ENCODE measurements around the gene NHERF1.
A peak's percentile ranks its signal among the peaks of the same experiment; 100 is the strongest.

The NHERF1 gene

DNA sequence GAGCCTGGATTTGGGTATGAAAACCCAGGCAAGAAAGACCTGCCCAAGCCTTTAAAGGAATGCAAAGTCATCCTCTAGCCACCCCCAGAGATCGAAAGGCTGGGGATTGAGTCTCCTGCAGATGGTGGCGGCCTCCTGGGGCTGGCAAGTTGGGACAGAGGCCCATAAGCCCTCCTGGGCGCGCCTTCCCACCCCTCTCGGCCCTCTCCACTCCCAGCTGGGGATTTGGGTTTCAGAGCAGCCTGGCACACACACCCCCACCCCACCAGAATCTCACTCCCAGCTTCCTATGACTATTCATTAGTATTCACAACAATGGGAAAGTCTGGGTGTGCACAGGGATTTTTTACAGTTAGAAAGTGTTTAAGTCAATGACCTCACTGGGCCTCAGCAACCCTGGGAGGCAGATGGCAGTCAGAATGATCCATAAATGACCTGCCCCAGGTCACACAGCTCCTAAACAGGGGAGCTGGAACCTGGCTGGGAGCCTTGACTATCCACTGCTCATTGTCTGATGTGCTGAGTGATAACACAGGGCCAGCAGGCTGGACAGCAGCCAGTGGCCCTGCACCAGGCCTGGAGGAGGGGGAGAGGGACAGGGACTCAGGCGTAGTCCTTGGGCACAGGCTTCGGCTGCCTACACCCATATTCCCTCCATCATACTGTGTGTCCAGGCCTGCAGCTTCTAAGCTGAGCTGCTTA, 12.1 kb downstream of the NHERF1 start:
- no peak for DNase-seq
- in situ Hi-C loops (cut with MboI; ENCODE audit: low pct_unique_long_range_greater_than_20kb, low sequenced_read_pairs), result no loop called here

DNA sequence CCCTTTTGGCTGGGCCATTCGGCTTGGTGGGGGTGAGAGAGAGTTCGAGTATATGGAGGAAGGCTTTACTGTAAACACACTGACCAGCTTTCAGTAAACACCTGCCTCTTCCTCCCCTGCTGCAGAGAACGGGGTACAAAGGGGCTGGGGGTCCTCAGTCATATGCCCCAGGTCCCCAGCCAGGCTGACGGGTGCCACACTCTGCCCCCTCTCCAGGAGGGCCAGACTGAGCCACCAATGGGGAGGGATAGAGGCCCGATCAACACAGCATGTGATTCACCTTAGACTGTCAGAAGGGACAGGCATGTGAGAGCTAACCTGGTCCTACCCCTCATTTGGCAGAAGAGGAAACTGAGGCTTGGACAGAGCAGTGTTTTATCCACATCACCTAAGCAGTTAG, 13.0 kb downstream of the NHERF1 start:
- in situ Hi-C loops (cut with MboI; ENCODE audit: low pct_unique_long_range_greater_than_20kb, low sequenced_read_pairs), result no loop called here
- DNase-seq, result no peak

DNA sequence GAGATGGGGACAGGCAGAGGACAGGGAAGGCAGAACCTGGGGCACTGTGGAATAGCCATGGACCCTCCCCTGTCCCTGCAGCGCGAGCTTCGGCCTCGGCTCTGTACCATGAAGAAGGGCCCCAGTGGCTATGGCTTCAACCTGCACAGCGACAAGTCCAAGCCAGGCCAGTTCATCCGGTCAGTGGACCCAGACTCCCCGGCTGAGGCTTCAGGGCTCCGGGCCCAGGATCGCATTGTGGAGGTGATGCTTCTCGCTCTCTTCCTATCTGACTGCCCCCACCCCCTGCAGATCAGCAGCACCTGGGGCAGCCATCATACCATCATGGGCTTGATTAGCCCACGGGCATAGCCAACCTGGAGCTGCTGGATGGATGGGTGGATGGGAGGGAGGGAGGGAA, 13.5 kb downstream of the NHERF1 start:
- in situ Hi-C loops (cut with MboI; ENCODE audit: low pct_unique_long_range_greater_than_20kb, low sequenced_read_pairs), result no loop called here
- no peak for DNase-seq

DNA sequence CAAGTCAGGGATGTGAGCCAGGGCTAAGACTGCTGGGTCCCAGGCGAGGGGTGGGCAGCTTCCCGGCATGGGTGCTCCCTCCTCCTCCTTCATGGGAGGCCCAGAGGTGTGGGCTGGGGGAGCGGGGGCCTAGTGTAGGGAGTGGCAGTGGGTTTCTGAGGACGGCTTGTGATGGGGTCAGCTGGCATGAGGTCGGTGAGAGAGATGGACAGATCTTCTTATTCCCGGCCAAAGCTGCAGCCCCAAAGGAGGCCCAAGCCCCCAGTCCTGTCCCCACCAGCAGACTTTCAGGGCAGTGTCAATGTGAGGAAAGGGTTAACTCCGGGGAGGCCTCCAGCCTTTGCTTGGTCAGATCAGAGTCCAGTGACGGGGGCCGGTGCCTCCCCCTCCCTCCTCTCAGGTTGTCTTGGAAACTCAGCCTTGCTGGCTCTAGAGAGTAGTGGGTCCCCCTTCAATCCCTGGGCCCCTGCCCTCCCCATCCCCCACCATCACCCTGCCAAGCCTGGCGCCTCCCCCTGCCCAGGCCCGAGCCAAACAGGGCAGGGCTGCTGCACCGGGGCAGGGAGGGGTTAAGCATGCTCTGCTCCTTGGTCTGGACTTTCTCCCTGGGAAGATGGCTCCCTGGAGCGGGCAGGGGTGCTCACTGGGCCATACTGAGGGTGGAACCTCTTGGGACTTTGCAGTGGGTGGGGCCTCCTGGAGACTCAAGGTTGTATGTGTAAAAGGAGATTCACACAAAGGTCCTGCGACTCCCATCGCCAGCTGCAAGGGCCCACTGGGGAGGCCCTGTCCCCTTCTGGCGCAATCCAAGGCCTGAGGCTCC, 15.3 kb downstream of the NHERF1 start:
- DNase-seq, result no peak
- in situ Hi-C loops (cut with MboI; ENCODE audit: low pct_unique_long_range_greater_than_20kb, low sequenced_read_pairs), result no loop called here

DNA sequence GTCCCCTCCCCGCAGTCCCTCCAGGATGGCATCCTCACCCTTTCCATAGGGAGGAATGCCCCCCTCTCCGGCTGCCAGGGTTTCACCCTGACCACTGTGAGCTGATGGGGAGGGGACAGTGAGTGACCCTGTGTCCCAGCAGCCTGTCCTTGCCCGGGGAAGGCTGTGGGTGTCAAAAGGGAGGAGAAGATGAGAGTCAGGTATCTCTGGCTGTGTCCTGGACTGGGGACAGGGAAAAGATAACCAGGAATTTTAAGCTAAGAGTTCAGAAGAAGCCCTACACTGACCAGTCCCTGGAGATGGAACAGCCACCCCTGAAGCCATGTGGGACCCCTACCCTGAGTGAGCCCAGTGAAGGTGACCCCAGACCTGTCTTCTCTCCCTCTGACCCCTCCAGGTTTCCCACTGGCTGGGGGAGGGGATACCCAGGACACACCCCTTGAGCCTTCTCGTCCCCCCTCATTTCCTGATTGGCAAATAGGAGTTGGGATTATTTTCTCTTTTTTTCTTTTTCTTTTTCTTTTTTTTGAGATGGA, 16.4 kb downstream of the NHERF1 start:
- in situ Hi-C loops (cut with MboI; ENCODE audit: low pct_unique_long_range_greater_than_20kb, low sequenced_read_pairs), result no loop called here
- no peak for DNase-seq

DNA sequence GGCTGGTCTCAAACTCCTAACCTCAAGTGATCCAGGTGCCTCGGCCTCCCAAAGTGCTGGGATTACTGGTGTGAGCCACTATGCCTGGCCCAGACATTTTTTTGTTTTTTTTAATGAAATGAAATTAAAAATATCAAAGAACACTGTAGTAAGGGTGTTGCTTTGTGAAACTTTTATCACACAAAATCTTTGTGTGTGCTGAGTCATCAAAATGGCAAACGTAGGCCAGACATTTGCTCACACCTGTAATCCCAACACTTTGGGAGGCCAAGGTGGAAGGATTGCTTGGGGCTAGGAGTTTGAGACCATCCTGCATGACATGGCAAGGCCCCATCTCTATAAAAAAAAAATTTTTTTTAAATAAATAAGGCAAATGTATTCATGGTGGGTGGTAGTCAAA, 18.0 kb downstream of the NHERF1 start:
- in situ Hi-C loops (cut with MboI; ENCODE audit: low pct_unique_long_range_greater_than_20kb, low sequenced_read_pairs), result no loop called here
- no peak for DNase-seq

DNA sequence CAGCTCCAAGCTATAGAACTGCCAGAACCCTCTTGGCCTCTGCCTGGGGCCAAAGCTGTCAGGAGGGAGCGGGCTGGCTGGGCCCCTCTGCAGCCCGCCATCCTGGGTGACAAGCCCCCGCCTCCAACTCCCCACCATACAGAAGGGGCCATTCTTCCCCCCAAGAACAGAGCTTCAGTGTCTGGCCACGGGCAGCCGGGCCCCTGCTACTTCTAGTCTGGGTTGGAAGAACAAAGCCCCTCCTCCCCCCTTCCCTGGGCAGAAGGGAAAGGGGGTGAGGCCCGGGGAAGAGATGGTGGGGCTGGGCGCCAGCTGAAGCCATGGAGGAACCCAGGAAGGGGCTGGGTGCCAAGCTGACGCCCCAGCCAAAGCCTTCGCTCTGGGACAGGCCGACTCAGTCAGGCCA, 18.7 kb downstream of the NHERF1 start:
- DNase-seq, result no peak
- in situ Hi-C loops (cut with MboI; ENCODE audit: low pct_unique_long_range_greater_than_20kb, low sequenced_read_pairs), result no loop called here

DNA sequence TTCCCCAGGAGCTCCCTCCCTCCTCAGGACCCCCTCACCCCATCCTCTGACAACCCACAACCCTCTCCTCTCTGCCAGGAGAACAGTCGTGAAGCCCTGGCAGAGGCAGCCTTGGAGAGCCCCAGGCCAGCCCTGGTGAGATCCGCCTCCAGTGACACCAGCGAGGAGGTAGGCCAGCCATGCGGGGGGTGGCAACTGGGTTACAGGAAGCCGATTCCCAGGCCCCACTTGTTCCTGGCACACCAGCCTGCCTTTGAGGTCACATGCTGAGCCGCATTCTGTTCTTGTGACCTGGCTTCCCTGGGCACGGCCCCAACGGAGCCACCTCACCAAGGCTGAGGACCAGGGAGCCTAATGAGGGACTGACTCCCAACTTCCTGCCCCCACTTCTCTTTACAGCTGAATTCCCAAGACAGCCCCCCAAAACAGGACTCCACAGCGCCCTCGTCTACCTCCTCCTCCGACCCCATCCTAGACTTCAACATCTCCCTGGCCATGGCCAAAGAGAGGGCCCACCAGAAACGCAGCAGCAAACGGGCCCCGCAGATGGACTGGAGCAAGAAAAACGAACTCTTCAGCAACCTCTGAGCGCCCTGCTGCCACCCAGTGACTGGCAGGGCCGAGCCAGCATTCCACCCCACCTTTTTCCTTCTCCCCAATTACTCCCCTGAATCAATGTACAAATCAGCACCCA, 19.8 kb downstream of the NHERF1 start:
- DNase-seq, result no peak

DNA sequence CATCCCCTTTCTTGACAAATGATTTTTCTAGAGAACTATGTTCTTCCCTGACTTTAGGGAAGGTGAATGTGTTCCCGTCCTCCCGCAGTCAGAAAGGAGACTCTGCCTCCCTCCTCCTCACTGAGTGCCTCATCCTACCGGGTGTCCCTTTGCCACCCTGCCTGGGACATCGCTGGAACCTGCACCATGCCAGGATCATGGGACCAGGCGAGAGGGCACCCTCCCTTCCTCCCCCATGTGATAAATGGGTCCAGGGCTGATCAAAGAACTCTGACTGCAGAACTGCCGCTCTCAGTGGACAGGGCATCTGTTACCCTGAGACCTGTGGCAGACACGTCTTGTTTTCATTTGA, 20.3 kb downstream of the NHERF1 start:
- in situ Hi-C loops (cut with MboI; ENCODE audit: low pct_unique_long_range_greater_than_20kb, low sequenced_read_pairs), result no loop called here
- DNase-seq, result no peak

More for the DNA sequence above, 19.8 kb downstream of the NHERF1 start:
- in situ Hi-C loops (cut with MboI; ENCODE audit: low pct_unique_long_range_greater_than_20kb, low sequenced_read_pairs), result no loop called here

DNA sequence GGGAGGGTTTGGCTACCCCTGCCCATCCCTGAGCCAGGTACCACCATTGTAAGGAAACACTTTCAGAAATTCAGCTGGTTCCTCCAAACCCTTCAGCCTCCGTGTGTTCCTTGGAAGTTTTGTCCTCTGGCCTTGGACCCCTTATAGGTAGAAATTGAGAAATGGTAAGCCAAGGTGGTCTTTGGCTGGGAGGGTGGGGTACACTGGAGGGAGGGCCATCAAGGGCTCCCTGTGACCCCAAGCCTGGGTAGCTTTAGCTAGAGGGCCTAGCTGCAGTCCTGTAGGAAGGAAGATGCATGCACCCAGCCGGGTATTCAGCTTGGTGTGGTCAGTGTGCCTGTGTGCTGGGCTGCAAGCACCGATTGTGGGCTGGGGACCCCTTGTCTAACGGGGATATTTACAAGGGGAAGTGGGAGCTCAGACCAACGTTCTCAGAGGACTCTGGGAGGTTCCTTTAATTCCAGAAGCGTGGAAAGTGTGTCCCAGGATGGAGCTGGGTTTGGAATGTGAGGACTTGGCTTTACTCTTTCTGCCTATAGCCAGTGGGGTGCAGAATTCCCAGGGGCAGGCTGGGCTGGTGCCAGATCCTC, 20.9 kb downstream of the NHERF1 start:
- no peak for DNase-seq
- in situ Hi-C loops (cut with MboI; ENCODE audit: low pct_unique_long_range_greater_than_20kb, low sequenced_read_pairs), result no loop called here

DNA sequence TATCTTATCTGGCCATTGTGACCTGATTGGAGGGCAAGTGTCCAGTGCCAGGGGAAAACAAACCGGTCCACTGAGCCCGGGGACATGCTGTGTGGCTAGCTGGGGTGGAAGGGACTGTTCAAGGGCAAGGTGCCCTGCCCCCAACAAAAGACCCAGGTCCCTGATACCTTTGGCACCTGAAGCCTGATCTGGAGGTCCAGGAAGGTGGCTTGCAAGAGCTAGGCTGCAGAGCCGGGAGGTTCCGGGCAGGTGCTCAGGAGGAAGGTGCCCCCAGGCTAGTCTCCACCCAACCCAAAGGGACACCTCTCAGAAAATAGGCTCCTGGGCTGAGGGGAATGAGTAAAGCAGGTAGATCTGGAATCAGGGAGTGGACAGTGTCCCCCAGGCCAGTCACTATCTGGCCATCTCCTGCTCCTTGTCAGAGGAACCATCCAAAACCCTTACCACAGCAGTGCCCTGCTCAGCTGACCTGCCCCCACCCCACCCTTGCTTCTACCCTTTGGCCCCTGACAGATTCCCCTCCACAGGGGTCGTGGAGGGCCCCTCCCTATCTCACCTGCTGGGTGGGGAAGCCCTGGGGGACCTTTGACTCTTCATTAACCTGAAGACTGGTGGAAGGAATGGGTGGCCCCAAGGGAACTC, 21.5 kb downstream of the NHERF1 start:
- in situ Hi-C loops (cut with MboI; ENCODE audit: low pct_unique_long_range_greater_than_20kb, low sequenced_read_pairs), result no loop called here
- no peak for DNase-seq

DNA sequence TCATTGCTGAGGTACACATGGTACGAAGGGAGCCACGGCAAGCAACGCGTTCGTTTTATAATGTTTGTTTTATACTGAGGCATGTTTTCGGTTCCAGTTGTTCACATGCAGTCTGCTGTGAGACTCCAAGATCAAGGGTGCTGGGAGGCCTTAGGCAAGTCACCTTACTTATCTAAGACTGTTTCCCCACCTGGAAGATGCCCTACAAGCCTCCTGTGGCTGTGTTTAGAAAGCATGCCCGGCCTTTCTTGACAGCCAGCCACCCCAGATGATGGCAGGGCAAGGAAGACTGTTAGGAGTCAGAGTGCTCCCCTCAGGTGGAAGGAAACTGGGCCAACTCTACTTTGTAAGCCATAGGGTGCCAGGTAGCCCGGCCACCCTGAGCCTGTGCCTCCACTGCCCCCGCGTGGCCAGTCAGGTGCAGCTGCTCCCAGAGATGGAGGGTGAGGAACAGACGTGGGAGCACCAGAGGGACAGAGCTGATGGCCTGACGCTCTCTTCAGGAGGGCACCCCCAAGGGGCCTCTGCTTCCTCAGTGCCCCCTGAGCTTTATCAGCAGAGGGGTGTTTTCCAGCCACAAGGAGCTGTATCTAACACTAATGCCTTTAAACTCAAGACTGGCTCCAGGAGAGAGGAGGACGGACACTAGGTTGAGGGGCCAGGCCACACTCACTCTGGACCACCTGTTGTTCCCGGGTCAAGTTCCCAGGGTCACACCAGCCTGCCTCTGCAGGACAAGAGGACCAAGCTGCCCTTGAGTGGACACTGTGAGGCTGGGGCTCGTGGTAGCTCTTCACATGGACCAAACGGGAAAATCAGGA, 22.3 kb downstream of the NHERF1 start:
- DNase-seq, result peak; percentile 57
- in situ Hi-C loops (cut with MboI; ENCODE audit: low pct_unique_long_range_greater_than_20kb, low sequenced_read_pairs), result no loop called here

DNA sequence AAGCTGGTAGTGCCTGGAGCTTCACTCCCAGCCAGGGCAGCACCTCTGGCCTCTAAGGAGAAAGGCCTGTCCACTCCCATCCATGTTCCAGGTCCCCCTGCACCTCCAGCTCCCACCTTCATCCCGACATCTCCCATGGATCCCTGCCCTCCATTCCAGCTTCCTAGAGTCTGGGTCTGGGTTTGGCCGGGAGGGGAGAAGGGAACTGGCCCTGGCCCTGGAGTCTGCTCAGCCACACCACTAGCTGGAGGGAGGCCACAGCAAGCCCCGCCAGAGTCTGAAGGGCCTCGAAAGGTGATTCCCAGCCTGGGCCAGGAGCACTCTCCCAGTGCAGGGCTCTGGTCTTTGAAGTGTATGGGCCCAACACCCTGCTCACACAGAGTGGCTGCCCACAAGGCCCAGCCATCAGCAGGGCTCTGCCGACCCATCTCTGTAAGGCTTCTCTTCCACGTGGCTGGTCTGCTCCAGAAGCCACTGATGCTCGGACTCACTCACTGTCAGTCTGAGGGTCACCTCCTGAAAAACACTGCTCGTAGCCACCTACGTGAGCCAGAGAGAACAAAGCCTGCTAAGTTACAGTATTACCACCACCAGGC, 23.0 kb downstream of the NHERF1 start:
- DNase-seq, result no peak
- in situ Hi-C loops (cut with MboI; ENCODE audit: low pct_unique_long_range_greater_than_20kb, low sequenced_read_pairs), result no loop called here

DNA sequence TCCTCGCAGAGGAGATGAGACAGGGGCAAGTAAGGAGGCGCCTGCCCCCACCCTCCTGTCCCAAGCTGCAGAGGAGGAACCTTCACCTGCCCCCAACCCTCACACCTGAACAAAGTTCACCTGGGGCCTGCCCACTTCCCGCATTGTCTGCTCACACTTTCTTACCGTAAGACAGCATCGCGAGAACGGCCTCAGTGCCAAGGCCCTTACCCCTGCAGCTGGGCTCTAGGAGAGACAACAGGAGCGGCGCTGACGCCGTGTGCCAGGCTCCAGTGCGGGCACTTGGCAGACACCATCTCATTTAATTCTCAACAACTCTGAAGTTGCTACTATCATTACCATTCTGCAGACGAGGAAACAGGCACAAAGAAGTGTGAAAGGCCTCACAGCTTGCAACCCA, 23.6 kb downstream of the NHERF1 start:
- in situ Hi-C loops (cut with MboI; ENCODE audit: low pct_unique_long_range_greater_than_20kb, low sequenced_read_pairs), result no loop called here
- no peak for DNase-seq

DNA sequence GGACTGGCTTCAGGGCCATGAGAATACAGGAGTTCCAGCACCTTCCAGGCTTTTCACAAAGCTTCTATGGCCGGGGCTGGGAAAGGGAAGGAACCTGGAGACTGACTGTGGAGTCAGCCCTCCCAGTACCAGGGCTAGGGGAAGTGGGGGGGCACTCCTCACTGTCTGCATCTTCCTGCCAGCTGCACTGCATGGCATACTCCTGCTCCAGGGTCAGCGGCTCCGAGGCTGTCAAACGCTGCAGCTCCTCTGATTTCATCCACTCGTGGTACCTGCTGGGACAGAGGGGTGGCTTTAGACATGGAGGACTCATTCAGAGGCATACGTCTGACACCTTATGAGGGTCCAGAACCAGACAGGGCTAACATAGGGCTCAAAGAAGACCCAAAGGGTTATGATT, 25.0 kb downstream of the NHERF1 start:
- DNase-seq, result no peak
- in situ Hi-C loops (cut with MboI; ENCODE audit: low pct_unique_long_range_greater_than_20kb, low sequenced_read_pairs), result no loop called here

DNA sequence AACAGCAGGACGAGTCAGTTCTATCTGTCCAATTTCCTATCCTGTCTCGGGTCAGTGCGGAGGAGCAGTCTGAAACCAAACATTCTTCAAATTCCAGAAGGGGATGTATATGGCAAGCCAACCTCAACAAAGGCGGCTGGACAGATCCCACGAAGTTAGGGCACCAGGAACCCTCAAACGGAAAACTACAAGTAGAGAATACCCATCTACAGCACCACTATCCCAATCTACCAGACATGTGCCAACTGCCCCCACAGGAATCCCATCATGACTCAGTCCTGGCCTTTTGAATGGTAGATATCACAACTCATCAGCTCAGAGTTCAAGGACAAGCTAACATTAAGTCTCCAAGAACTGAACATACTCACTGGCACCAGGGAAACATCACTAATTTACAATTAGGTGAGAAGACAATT, 25.5 kb downstream of the NHERF1 start:
- no peak for DNase-seq
- in situ Hi-C loops (cut with MboI; ENCODE audit: low pct_unique_long_range_greater_than_20kb, low sequenced_read_pairs), result no loop called here

DNA sequence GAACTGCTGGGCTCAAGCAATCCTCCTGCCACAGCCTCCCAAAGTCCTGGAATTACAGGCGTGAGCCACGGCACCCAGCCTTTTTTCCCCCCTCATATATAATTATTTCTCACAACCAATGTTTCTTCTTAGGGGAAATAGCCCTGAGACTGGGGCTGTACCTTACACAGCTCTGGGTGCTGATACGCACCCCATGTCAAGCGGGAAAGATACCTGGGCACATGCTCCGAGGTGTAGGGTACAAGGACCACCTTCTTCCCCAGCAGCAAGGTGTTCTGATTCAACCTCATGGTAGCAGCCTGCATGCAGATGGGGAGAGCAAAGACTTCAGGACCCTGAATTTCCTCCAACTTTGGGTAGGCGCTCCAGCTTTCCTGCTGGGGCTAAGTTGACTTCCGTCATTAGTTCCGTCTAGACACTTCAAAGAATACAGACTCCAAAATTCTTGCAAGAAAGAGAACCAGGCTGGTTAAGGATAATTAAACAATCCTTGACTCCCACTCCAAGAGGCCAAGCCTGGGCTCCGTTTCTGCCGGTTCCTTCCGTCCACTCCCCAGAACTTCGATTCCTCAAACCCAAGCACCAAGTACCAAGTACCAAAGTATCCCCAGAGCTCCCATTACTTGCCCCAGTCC, 27.1 kb downstream of the NHERF1 start:
- DNase-seq, result no peak
- in situ Hi-C loops (cut with MboI; ENCODE audit: low pct_unique_long_range_greater_than_20kb, low sequenced_read_pairs), result no loop called here
